HG02623 (cell line): ENCODE data around the gene LRRC7.

Source experiments
- ATAC-seq: cut with Tn5 transposase; IDR thresholded peaks from one replicate; pipeline ENCODE4 v1.9.1; 2021; ENCODE audit warnings: moderate library complexity; ENCODE audit not compliant: unreplicated experiment

LRRC7 gene

GRCh38 chr1:69567652-69568420 lies at the start of gene LRRC7:
Gene LRRC7, plus strand, starts transcription at chr1:69567922. Its CDS starts 718 bp downstream, at chr1:69568640.
- ATAC-seq, result no peak

- no peak for ATAC-seq
Measured at GRCh38 chr1:69519006-69519405, 48.7 kb upstream of the LRRC7 start.

DNA sequence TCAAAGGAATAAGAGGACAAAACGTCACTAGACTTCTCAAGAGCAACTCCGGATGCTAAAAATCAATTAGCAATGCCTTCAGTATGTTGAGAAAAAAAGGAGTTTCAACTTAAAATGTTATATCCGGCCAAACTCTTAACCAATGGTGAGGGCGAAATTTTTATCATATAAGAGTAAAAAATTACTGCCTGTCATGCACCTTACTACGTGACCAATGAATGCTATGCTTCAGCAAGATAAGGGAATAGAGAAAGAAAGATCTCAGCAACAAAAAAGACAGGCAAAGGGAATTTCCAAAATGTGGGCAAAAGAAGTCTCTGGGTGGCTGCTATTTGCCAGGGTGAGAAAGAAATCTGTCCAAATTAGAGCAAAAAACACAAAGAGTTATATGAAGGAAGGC lies 47.4 kb upstream of the LRRC7 start:
- ATAC-seq, result no peak

- ATAC-seq, result no peak
Measured at GRCh38 chr1:69523032-69523431, 44.7 kb upstream of the LRRC7 start.

DNA sequence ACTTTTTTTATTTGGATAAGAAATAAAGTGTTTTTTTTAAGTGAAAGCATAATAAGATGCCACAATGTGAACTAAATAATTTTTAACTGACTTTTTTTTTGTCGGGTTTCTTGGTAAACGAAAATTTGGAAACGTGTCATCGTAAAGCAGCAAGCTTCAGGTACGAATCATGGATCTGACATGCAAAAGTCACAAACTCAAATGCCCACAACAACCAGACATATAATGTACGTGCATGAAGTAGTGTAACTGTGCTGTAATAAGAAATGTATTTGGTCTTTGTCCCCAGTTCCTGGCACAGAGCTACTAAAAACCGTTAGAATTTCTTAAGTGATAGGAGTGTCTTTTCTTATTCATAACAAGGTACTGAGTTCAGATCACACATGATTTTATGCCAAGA lies 44.3 kb upstream of the LRRC7 start:
- ATAC-seq, result no peak

DNA sequence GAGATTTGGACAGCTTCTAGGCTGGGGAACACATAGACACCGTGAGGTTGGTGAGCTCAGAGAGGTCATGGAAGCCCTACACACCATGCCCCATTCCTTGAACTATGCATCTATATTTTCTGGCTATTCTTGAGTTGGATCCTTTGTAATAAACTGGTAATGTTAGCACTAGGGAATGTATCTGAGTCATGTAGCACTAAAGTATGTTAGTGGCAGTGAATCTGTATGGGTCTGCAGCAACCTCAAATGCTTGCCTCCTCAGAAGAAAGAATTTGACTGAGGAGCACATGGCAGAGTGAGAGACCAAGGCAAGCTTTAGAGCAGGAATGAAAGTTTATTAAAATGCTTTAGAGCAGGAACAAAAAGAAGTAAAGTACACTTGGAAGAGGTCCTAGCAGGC lies 43.7 kb upstream of the LRRC7 start:
- ATAC-seq, result no peak

GRCh38 chr1:69527273-69527672 lies 40.4 kb upstream of the LRRC7 start:
- no peak for ATAC-seq

GRCh38 chr1:69528376-69528775 lies 39.3 kb upstream of the LRRC7 start:
- ATAC-seq, result no peak

DNA sequence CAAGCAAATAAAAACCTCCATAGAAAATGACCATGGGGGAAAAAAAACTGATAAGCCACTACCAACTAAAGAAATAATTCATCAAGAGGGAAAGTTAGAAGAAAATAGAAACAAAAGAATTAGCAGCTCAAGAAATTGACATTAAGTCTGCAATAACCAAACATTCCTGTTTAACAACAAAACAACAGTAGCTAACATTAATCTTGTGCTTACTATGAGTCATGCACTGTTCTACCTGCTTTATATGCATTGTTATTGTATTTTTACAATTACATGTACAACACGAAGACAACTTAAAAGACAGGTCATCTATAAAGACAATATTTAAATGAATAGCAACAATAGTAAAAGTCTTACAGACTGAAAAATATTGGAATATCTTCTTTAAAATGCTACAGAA lies 34.4 kb upstream of the LRRC7 start:
- no peak for ATAC-seq

DNA sequence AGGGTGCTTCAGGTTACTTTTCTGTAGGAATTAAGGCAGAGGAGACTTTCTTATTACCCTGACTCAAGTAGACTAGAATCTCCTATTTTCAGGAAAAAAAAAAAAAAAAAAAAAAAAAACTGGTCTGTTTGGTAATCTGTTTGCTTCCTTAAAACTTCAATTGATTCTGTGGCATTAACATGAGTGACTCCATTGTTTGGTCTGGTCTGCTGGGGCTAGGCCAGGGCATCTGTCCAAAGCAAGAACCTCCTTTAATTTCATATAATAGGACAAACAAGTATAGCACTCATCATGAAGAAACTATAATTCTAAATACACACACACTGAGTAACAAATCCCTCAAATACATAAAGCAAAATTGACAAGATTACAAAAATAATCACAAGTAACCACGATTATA lies 32.9 kb upstream of the LRRC7 start:
- no peak for ATAC-seq

GRCh38 chr1:69535490-69535889 lies 32.2 kb upstream of the LRRC7 start:
- no peak for ATAC-seq

DNA sequence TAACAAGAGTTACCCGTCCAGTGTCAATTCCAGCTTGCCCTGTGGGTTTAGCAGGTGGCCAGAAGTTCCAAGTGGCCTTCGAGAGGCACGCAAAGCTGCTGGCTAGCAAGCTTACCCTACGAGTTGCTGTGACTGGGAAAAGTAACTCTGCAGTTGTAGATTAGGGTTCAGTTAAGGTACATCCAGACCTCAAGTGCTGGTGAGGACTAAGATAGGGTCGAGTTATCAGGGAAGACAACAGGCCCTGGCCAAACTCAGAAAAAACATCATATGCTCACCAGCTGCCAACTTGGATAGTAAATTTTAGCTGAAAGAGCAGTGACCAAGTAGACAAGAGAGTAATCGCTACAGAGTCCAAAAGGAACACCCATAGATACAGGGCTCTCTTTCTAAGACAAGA lies 27.7 kb upstream of the LRRC7 start:
- no peak for ATAC-seq

GRCh38 chr1:69551476-69552324 lies 16.0 kb upstream of the LRRC7 start:
- no peak for ATAC-seq

DNA sequence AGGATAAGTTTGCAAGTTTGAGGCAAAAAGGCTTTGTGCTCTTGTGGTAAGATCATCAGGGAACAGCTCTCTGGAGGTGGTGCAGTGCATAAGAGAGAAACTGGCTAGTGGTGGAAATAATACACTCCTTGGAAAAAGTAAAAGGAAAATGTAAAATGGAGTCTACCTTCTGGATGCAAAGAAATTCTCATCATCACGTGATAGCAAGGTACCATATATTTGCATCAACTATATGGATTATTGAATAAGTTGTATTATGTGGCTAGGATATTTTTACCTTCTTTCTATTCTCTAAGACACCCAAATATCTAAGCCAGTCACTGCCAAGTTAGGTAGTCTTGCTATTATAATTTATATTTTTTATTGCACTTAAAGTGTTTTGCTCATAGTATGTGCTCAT lies 14.0 kb upstream of the LRRC7 start:
- no peak for ATAC-seq

GRCh38 chr1:69568421-69569174 lies 876 bp downstream of the LRRC7 start:
- ATAC-seq, result no peak

DNA sequence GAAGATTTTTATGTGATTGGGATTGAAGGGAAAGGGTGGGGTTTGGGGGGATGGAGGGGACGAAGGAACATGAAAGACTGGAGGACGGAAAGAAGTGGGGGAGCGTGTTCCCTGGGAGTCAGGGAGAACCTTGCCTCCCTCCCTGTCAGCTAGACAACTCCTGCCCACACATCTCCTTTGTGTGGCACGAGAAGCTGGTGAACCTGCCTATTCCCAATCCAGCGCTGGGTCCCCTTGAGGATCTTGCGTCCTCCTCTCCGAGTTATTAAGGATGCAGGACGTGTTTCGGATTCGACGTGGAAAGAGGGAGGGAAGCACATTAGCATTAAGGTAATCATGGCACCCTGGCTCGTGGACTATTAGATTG lies 1.4 kb downstream of the LRRC7 start:
- no peak for ATAC-seq

DNA sequence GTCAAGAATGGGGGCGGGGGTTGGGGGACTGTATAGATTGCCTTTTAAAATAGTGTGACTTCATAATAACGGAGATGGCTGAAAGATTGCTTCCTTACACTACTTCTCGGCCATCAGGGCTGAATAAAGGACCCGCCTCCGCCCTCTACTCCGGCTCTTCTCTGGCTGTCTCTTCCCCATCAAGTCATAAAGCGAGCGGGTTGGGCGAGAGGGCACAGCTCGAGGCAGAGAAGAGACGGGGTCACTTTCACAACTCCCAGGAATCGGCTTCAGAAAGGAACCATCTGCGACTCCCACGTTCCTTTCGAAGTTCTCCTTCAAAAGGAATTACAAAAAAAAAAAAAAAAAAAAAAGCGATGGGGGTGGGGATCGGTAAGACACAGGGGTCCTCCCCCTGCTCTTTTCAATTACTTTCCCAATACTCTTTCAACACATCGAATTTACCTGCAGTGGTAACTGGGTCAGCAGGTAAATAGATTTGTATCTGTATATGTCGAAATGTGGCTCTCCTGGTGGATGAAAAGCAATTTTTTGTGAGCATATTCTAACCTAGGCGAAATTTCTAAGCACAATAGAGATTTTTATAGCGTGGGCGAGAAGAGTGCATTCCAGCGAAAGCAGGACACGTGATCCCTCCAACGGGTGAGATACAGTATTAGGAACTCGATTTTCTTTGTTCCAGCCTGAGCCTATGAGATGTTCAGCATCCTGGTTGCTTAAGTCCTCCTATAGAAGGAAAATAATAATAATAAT lies 2.0 kb downstream of the LRRC7 start:
- no peak for ATAC-seq

DNA sequence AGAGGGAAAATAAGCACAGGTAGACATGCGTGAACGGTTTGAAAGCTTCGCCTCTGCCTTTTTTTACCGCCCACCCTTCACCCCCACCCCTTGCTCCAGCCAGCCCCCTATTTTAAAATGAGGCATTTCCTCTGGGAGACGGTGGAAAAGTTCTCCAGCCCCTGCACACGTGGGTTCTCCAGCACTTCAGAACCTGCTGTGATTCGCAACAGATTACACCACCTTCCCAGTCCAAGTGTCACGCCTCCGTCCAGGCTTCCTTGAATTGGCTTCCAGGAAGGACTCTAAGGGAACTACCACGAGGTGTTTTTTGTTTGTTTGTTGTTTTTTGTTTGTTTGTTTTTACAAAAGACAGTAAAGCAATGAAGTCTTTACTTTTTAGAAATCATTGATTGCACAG lies 2.6 kb downstream of the LRRC7 start:
- no peak for ATAC-seq

DNA sequence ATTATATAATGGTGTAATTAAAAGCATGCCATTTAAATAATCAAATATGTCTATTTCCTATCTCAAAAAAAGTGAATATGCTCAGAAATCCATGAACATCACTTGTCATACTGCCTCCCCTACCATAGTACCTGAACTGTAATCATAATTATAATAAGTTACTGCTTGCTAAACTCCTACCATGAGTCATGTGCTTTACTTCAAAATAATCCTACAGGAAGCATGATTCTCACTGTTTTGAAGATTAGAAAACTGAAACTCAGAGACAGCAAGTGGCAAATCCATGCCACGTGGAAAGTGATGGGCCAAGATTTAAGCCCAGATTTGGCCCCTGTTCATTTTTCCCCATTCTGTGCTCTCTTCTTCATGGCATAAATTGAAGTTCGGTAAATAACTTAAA lies 5.2 kb downstream of the LRRC7 start:
- no peak for ATAC-seq

DNA sequence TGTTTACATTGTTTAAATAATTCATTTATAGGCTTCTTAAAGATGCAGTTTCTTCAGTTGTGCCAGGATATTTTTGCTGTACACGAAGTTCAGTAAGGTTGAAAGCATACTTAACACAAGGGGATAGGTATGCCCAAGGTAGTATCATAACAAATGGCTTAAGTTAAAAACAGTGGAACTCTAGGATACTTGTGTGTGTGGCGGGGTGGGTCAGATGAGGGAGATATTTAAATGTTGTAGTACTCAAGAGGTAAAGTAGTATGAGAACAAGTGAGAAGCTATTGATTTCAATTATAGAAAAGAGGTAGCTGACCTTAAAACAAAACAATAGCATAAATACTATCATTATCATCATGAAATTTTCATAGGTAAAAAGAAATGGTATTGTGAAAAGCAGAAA lies 6.2 kb downstream of the LRRC7 start:
- no peak for ATAC-seq

GRCh38 chr1:69585666-69586065 lies 17.9 kb downstream of the LRRC7 start:
- ATAC-seq, result no peak
